ENCODE measurements around the gene ECI1. TPM values are rescaled to one million over a fixed set of nuclear protein-coding genes. Genes with fewer than 3 reads are reported as not detected.

The ECI1 gene
- total RNA-seq, 1 donor from 2014 or later: 50.9 TPM

DNA sequence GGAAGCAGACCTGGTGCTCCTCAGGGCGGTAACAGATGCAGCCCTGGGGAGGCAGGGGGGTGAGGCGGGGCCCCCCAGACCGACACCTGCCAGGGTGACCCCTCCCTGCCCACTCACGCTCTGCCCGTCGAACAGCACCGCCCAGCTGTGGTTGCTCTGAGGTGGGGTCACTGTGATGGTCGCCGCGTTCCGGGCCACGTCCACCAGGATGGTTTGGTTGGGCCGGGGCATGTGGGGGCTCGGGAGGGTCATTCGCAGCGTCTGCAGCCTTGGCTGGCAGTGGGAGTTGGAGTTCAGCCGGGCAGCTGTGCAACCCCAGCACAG is 41.4 kb downstream of the ECI1 start:
- no peak overlapping the region for H3K27ac Mint-ChIP-seq (ENCODE audit: unreplicated experiment)
- no peaks in the 10 kb centered on the region for H3K36me3 Mint-ChIP-seq (ENCODE audit: unreplicated experiment)
- no peak for DNase-seq
- TF ChIP-seq, protein P1, sequence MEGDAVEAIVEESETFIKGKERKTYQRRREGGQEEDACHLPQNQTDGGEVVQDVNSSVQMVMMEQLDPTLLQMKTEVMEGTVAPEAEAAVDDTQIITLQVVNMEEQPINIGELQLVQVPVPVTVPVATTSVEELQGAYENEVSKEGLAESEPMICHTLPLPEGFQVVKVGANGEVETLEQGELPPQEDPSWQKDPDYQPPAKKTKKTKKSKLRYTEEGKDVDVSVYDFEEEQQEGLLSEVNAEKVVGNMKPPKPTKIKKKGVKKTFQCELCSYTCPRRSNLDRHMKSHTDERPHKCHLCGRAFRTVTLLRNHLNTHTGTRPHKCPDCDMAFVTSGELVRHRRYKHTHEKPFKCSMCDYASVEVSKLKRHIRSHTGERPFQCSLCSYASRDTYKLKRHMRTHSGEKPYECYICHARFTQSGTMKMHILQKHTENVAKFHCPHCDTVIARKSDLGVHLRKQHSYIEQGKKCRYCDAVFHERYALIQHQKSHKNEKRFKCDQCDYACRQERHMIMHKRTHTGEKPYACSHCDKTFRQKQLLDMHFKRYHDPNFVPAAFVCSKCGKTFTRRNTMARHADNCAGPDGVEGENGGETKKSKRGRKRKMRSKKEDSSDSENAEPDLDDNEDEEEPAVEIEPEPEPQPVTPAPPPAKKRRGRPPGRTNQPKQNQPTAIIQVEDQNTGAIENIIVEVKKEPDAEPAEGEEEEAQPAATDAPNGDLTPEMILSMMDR (IDR thresholded peaks at IDR 0.05; ENCODE audit: partially characterized antibody, unreplicated experiment): no peak
- H3K4me3 Mint-ChIP-seq (ENCODE audit: unreplicated experiment): no peak overlapping the region
- H3K4me1 Mint-ChIP-seq (ENCODE audit: low read depth, unreplicated experiment): peaks cover 16% of the 10 kb centered on the region
- peaks cover 7% of the 10 kb centered on the region for H3K9me3 Mint-ChIP-seq (ENCODE audit: unreplicated experiment)
- H3K27me3 Mint-ChIP-seq (ENCODE audit: unreplicated experiment): peaks cover 13% of the 10 kb centered on the region

DNA sequence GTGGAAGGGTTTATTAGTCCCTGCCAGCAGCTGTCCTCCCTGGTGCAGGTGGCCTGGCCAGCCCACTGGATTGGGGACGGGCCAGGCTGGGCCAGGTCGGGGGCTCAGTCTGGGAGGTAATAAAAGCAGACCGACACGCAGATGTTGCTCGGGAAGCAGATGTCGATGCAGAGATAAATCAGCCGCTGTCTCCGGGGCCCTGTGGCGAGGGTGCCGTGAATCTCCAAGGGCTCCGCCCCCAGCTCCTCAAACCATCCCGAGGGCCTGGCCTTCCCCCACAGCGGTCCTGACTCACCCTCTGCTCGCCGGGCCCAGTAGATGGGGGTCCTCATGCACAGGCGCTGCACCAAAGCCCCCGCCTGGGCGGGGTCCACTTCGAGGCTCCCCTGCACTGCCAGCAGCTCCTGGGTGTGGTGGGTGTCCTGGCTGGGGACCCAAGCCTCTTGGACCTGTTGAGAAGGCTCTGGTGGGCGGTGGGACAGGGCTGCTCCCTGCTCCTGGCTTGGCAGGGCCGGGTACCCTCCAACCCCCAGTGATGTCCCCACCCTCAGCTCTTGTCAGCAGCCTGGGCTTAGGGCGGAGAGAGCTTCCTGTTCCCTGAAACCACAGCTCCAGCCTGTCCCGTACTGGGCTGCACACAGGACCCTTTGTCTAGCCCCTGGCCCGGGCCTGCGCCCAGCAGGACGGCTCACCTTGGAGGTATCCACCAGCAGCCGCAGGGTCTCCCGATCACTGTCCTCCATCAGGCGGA is 42.0 kb downstream of the ECI1 start:
- H3K4me1 Mint-ChIP-seq (ENCODE audit: low read depth, unreplicated experiment): peaks cover 18% of the 10 kb centered on the region
- H3K36me3 Mint-ChIP-seq (ENCODE audit: unreplicated experiment): no peaks in the 10 kb centered on the region
- no peak overlapping the region for H3K27ac Mint-ChIP-seq (ENCODE audit: unreplicated experiment)
- no peak overlapping the region for H3K4me3 Mint-ChIP-seq (ENCODE audit: unreplicated experiment)
- peaks cover 13% of the 10 kb centered on the region for H3K27me3 Mint-ChIP-seq (ENCODE audit: unreplicated experiment)
- TF ChIP-seq, protein P1 (IDR thresholded peaks at IDR 0.05; ENCODE audit: partially characterized antibody, unreplicated experiment): no peak
- DNase-seq: no peak
- peaks cover 8% of the 10 kb centered on the region for H3K9me3 Mint-ChIP-seq (ENCODE audit: unreplicated experiment)

DNA sequence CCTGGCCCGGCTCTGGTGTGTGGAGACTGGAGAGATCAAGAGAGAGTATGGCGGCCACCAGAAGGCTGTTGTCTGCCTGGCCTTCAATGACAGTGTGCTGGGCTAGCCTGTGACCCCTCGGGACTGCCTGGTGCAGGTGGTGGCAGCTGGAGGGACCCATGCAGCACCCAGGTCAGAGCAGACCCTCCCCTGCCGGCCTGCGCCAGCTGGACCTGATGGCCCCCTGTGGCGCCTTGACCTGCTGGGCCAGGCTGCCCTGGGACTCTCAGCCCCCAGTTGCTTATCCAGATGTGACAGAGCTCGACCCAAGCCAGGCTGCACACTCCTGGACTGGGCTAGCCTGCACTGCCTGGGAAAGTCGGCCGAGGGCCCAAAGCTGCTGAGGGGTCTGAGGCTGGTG is 42.6 kb downstream of the ECI1 start:
- Mint-ChIP-seq H3K36me3 (ENCODE audit: unreplicated experiment) (no peaks in the 10 kb centered on the region), H3K4me3 (ENCODE audit: unreplicated experiment) (no peak overlapping the region), H3K9me3 (ENCODE audit: unreplicated experiment) (peaks cover 10% of the 10 kb centered on the region), H3K4me1 (ENCODE audit: low read depth, unreplicated experiment) (peaks cover 18% of the 10 kb centered on the region), H3K27ac (ENCODE audit: unreplicated experiment) (no peak overlapping the region), H3K27me3 (ENCODE audit: unreplicated experiment) (peaks cover 13% of the 10 kb centered on the region)
- TF ChIP-seq, protein P1 (IDR thresholded peaks at IDR 0.05; ENCODE audit: partially characterized antibody, unreplicated experiment): no peak
- no peak for DNase-seq

DNA sequence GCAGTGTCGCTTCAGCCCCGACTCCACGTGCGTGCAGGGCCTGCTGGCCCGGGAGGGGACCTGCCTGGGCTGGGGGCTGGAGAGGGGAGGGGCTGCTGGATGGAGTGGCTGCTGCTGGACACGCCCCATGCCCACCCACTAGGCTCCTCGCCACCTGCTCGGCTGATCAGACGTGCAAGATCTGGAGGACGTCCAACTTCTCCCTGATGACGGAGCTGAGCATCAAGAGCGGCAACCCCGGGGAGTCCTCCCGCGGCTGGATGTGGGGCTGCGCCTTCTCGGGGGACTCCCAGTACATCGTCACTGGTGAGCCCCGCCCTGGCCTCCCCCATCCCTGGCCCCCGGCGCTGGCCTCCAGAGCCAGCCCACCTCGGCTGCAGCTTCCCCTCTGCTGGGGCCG is 43.1 kb downstream of the ECI1 start:
- no peaks in the 10 kb centered on the region for H3K36me3 Mint-ChIP-seq (ENCODE audit: unreplicated experiment)
- no peak overlapping the region for H3K27ac Mint-ChIP-seq (ENCODE audit: unreplicated experiment)
- H3K4me3 Mint-ChIP-seq (ENCODE audit: unreplicated experiment): no peak overlapping the region
- H3K4me1 Mint-ChIP-seq (ENCODE audit: low read depth, unreplicated experiment): peaks cover 14% of the 10 kb centered on the region
- DNase-seq: no peak
- H3K9me3 Mint-ChIP-seq (ENCODE audit: unreplicated experiment): peaks cover 13% of the 10 kb centered on the region
- H3K27me3 Mint-ChIP-seq (ENCODE audit: unreplicated experiment): peaks cover 11% of the 10 kb centered on the region
- TF ChIP-seq, protein P1 (IDR thresholded peaks at IDR 0.05; ENCODE audit: partially characterized antibody, unreplicated experiment): no peak

DNA sequence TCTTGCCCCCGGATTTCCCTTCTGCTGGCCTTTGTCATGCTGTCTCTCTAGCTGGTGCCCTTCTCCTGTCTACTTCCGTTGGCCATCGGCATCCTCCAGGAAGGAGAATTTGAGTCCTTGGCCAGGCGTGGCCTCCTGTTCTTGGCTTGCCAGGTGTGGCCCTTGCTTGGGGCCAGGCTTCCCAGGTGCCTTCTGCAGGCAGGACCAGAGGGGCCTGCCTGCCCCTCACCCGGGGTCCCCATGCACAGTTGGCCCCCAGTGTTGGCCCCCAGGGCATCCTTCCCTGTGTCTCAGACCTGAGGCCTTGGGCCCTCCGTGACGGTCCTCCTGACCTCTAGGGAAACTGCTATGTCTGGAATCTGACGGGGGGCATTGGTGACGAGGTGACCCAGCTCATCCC is 43.5 kb downstream of the ECI1 start:
- Mint-ChIP-seq H3K27me3 (ENCODE audit: unreplicated experiment) (peaks cover 10% of the 10 kb centered on the region), H3K27ac (ENCODE audit: unreplicated experiment) (peak overlapping the region; percentile 59), H3K9me3 (ENCODE audit: unreplicated experiment) (peaks cover 13% of the 10 kb centered on the region), H3K4me1 (ENCODE audit: low read depth, unreplicated experiment) (peaks cover 12% of the 10 kb centered on the region), H3K36me3 (ENCODE audit: unreplicated experiment) (no peaks in the 10 kb centered on the region), H3K4me3 (ENCODE audit: unreplicated experiment) (peak overlapping the region; percentile 56)
- no peak for DNase-seq
- TF ChIP-seq, protein P1 (IDR thresholded peaks at IDR 0.05; ENCODE audit: partially characterized antibody, unreplicated experiment): no peak
